ENCODE measurements around the gene RPS14. TPM values are rescaled to one million over a fixed set of nuclear protein-coding genes. Genes with fewer than 3 reads are reported as not detected.
"Not testable (repeated sequence)": the region's sequence is repeated elsewhere in the genome, so short reads cannot be mapped to it uniquely, and the experiment has no call there.

RPS14 gene
- total and polyA plus RNA-seq, 8 donors, result 1,164 to 2,138 (median 1,539) TPM

DNA sequence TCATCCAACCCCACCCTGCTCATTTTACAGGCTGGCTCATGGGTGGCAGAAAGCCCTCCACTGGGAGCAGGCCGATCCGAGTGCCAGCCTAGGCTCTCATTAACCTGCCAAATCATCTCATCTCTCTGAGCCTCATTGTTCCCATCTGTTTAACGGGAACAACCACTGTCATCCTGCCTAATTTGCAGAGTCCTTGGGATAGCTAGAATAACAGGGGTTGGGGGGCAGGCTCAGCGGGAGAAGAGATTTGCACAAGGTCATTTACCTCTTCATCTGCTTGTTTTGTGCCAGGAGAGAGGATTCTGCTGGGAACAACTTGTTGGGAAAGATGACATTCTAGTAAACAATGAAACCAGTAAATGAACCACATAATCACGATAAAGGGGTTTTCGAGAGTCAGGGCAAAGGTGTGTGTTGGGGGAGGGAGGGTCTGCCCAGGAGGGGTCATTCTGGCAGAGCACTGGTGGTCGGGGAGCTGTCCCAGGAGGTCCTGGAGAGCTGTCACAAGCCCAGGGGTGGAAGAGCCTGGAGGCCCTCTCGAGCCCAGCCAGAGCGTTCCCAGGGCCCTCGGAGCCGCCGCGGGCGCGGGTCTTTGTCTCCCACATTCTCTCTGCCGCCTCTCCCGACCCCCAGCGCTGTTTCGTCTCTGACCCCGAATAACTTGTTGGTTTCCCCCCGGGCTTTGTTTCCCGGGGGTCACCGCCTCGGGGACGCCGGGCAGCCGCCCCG is 35.6 kb upstream of the RPS14 start:
- peak overlapping the region; percentile 83 to 97 (median 94) for H3K4me3 ChIP-seq
- FAIRE-seq (no peak), DNase-seq (no peak), ATAC-seq (peak in 2 of 4 donors; percentile 1 to 2)
- H3K4me1 ChIP-seq, result peaks cover 15 to 33% (median 27%) of the 10 kb centered on the region in 3 donors
- WGBS, 2 donors, result 11 to 14% methylated on average over 20 to 28 of the region's 28 CpGs
- no peaks in the 10 kb centered on the region for H3K27me3 ChIP-seq
- H3K36me3 ChIP-seq, result no peaks in the 10 kb centered on the region
- H3K9me3 ChIP-seq, result no peaks in the 10 kb centered on the region
- intact Hi-C loops (cut with DNase I), result loop anchor here in 1 of 3 donors (5.0 kb wide), 1 partner anchor 37 kb away; no protein-coding TSS in a partner anchor
- peak overlapping the region; percentile 76 to 90 (median 85) for H3K27ac ChIP-seq
- TF ChIP-seq, protein P1, sequence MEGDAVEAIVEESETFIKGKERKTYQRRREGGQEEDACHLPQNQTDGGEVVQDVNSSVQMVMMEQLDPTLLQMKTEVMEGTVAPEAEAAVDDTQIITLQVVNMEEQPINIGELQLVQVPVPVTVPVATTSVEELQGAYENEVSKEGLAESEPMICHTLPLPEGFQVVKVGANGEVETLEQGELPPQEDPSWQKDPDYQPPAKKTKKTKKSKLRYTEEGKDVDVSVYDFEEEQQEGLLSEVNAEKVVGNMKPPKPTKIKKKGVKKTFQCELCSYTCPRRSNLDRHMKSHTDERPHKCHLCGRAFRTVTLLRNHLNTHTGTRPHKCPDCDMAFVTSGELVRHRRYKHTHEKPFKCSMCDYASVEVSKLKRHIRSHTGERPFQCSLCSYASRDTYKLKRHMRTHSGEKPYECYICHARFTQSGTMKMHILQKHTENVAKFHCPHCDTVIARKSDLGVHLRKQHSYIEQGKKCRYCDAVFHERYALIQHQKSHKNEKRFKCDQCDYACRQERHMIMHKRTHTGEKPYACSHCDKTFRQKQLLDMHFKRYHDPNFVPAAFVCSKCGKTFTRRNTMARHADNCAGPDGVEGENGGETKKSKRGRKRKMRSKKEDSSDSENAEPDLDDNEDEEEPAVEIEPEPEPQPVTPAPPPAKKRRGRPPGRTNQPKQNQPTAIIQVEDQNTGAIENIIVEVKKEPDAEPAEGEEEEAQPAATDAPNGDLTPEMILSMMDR (IDR thresholded peaks at IDR 0.05), result no peak

GRCh38 chr5:150481972-150482406 is 32.5 kb upstream of the RPS14 start:
- no peaks in the 10 kb centered on the region for H3K9me3 ChIP-seq
- no peak overlapping the region for H3K27ac ChIP-seq
- H3K4me1 ChIP-seq, result peaks cover 0 to 2% (median under 1%) of the 10 kb centered on the region in 3 donors
- WGBS, 2 donors, result 18 to 20% methylated on average over 6 of the region's 6 CpGs
- no peak for DNase-seq
- peak in 1 of 4 donors; percentile 30 for ATAC-seq
- no peak overlapping the region for H3K4me3 ChIP-seq
- no peak for FAIRE-seq
- TF ChIP-seq, protein P1 (IDR thresholded peaks at IDR 0.05), result no peak
- intact Hi-C loops (cut with DNase I), result no loop called here
- H3K27me3 ChIP-seq, result no peaks in the 10 kb centered on the region
- no peaks in the 10 kb centered on the region for H3K36me3 ChIP-seq

- intact Hi-C loops (cut with DNase I), result no loop called here
- H3K9me3 ChIP-seq, result no peaks in the 10 kb centered on the region
- H3K4me1 ChIP-seq, result no peaks in the 10 kb centered on the region
- H3K36me3 ChIP-seq, result no peaks in the 10 kb centered on the region
- DNase-seq (no peak), ATAC-seq (no peak), FAIRE-seq (no peak)
- TF ChIP-seq, protein P1 (IDR thresholded peaks at IDR 0.05), result no peak
- 89 to 95% methylated on average over 6 of the region's 6 CpGs for WGBS, 2 donors
- no peaks in the 10 kb centered on the region for H3K27me3 ChIP-seq
- no peak overlapping the region for H3K27ac ChIP-seq
- H3K4me3 ChIP-seq, result no peak overlapping the region
Observed at GRCh38 chr5:150481708-150481965, 32.1 kb upstream of the RPS14 start.

DNA sequence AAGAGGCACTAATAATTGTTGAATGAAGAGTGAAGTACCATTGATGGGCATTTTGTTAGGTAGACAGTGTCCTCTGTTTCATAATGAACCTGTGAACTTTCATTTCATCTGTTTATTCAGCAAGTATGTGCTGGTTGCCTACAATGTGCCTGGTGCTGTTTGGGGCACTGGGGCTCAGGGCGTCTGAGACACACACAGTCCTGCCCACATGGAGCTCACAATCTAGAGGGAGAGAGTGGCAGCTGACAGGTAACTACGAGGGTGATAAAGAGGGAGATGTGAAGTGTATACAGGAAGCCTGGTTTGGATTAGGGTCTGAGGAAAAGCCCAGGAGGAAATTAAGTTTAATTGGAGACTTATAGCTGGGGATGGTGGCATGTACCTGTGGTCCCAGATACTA is 29.9 kb upstream of the RPS14 start:
- 68 to 87% methylated on average over 2 of the region's 2 CpGs for WGBS, 2 donors
- Histone ChIP-seq H3K4me3 (no peak overlapping the region), H3K9me3 (no peaks in the 10 kb centered on the region), H3K27ac (no peak overlapping the region), H3K4me1 (no peaks in the 10 kb centered on the region), H3K27me3 (no peaks in the 10 kb centered on the region), H3K36me3 (no peaks in the 10 kb centered on the region)
- TF ChIP-seq, protein P1 (IDR thresholded peaks at IDR 0.05), result no peak
- ATAC-seq (no peak), FAIRE-seq (no peak), DNase-seq (no peak)
- intact Hi-C loops (cut with DNase I), result loop anchor here in 1 of 3 donors (10.0 kb wide), 1 partner anchor 45 kb away; no protein-coding TSS in a partner anchor

- not testable (repeated sequence) for H3K4me3 ChIP-seq, ATAC-seq, H3K9me3 ChIP-seq, DNase-seq, H3K4me1 ChIP-seq, H3K27me3 ChIP-seq, H3K27ac ChIP-seq, H3K36me3 ChIP-seq, FAIRE-seq
- WGBS, 2 donors, result 90 to 91% methylated on average over 6 of the region's 6 CpGs
- intact Hi-C loops (cut with DNase I), result loop anchor here in 1 of 3 donors (10.0 kb wide), 1 partner anchor 48 kb away; no protein-coding TSS in a partner anchor
Observed at GRCh38 chr5:150476568-150476967, 27.0 kb upstream of the RPS14 start.

All from pancreas (tissue), 10 donors.